Measurements from ENCODE around the gene ATG7.
A peak's percentile ranks its signal among the peaks of the same experiment; 100 is the strongest.

ATG7 gene

DNA sequence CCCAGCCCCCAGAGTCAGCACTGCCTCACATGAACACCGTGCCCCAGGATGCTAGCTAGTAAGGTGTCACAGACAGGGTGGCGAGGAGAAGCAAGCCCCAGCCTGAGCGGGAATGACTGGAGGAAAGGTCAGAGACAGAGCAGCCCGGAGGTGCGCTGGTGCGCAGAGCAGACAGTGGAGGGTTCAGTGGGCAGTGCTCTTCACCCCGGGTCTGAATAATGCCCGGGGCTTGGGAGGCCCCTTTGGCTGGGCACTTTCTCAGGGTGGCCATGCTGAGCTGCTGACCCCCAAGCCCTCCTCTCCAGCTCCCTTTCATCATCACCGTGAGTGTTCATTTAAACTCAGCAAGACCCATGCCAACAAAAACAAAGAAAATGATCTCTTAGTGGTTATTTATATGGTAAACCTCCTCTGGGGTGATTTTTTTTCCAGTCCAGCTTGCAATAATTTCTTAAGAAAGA, 260.8 kb downstream of the ATG7 start (continued):
- TF ChIP-seq, protein P1, sequence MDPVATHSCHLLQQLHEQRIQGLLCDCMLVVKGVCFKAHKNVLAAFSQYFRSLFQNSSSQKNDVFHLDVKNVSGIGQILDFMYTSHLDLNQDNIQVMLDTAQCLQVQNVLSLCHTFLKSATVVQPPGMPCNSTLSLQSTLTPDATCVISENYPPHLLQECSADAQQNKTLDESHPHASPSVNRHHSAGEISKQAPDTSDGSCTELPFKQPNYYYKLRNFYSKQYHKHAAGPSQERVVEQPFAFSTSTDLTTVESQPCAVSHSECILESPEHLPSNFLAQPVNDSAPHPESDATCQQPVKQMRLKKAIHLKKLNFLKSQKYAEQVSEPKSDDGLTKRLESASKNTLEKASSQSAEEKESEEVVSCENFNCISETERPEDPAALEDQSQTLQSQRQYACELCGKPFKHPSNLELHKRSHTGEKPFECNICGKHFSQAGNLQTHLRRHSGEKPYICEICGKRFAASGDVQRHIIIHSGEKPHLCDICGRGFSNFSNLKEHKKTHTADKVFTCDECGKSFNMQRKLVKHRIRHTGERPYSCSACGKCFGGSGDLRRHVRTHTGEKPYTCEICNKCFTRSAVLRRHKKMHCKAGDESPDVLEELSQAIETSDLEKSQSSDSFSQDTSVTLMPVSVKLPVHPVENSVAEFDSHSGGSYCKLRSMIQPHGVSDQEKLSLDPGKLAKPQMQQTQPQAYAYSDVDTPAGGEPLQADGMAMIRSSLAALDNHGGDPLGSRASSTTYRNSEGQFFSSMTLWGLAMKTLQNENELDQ (tag by site-specific recombination; IDR thresholded peaks at IDR 0.05; ENCODE audit: low read depth): no peak
- TF ChIP-seq ZNF549 (tag by site-specific recombination; IDR thresholded peaks at IDR 0.05): no peak
- TF ChIP-seq, protein P2, sequence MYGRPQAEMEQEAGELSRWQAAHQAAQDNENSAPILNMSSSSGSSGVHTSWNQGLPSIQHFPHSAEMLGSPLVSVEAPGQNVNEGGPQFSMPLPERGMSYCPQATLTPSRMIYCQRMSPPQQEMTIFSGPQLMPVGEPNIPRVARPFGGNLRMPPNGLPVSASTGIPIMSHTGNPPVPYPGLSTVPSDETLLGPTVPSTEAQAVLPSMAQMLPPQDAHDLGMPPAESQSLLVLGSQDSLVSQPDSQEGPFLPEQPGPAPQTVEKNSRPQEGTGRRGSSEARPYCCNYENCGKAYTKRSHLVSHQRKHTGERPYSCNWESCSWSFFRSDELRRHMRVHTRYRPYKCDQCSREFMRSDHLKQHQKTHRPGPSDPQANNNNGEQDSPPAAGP (tag by site-specific recombination; IDR thresholded peaks at IDR 0.05): no peak
- no peak for TF ChIP-seq ZNF140 (tag by site-specific recombination; IDR thresholded peaks at IDR 0.05)
- TF ChIP-seq HOXA7 (CRISPR knock-in tag; IDR thresholded peaks at IDR 0.05; ENCODE audit: borderline replicate concordance): no peak
- TF ChIP-seq ZNF626 (tag by site-specific recombination; IDR thresholded peaks at IDR 0.05): no peak
- no peak for TF ChIP-seq ZNF654 (tag by site-specific recombination; IDR thresholded peaks at IDR 0.05; ENCODE audit: low read depth)
- TF ChIP-seq KLF8 (tag by site-specific recombination; IDR thresholded peaks at IDR 0.05): no peak
- TF ChIP-seq ZNF548 (tag by site-specific recombination; IDR thresholded peaks at IDR 0.05): no peak
- TF ChIP-seq ZNF138 (tag by site-specific recombination; IDR thresholded peaks at IDR 0.05; ENCODE audit: borderline replicate concordance): no peak
- no peak for TF ChIP-seq ZNF571 (tag by site-specific recombination; IDR thresholded peaks at IDR 0.05)
- TF ChIP-seq, protein P3, sequence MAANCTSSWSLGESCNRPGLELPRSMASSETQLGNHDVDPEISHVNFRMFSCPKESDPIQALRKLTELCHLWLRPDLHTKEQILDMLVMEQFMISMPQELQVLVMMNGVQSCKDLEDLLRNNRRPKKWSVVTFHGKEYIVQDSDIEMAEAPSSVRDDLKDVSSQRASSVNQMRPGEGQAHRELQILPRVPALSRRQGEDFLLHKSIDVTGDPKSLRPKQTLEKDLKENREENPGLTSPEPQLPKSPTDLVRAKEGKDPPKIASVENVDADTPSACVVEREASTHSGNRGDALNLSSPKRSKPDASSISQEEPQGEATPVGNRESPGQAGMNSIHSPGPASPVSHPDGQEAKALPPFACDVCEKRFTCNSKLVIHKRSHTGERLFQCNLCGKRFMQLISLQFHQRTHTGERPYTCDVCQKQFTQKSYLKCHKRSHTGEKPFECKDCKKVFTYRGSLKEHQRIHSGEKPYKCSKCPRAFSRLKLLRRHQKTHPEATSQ (tag by site-specific recombination; IDR thresholded peaks at IDR 0.05): no peak
- no peak for TF ChIP-seq YY2 (tag by site-specific recombination; IDR thresholded peaks at IDR 0.05)
- TF ChIP-seq, protein P4, sequence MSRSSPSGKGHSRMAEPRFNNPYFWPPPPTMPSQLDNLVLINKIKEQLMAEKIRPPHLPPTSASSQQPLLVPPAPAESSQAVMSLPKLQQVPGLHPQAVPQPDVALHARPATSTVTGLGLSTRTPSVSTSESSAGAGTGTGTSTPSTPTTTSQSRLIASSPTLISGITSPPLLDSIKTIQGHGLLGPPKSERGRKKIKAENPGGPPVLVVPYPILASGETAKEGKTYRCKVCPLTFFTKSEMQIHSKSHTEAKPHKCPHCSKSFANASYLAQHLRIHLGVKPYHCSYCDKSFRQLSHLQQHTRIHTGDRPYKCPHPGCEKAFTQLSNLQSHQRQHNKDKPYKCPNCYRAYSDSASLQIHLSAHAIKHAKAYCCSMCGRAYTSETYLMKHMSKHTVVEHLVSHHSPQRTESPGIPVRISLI (tag by site-specific recombination; IDR thresholded peaks at IDR 0.05): no peak
- 0 out of 2 replicates have a peak, but pooled peaks have one; percentile 51 for TF ChIP-seq ZNF423 (tag by site-specific recombination; IDR thresholded peaks at IDR 0.05)
- no peak for TF ChIP-seq ZNF146 (tag by site-specific recombination; IDR thresholded peaks at IDR 0.05)
- TF ChIP-seq ZNF266 (tag by site-specific recombination; IDR thresholded peaks at IDR 0.05; ENCODE audit: low read depth): no peak
- TF ChIP-seq, protein P5, sequence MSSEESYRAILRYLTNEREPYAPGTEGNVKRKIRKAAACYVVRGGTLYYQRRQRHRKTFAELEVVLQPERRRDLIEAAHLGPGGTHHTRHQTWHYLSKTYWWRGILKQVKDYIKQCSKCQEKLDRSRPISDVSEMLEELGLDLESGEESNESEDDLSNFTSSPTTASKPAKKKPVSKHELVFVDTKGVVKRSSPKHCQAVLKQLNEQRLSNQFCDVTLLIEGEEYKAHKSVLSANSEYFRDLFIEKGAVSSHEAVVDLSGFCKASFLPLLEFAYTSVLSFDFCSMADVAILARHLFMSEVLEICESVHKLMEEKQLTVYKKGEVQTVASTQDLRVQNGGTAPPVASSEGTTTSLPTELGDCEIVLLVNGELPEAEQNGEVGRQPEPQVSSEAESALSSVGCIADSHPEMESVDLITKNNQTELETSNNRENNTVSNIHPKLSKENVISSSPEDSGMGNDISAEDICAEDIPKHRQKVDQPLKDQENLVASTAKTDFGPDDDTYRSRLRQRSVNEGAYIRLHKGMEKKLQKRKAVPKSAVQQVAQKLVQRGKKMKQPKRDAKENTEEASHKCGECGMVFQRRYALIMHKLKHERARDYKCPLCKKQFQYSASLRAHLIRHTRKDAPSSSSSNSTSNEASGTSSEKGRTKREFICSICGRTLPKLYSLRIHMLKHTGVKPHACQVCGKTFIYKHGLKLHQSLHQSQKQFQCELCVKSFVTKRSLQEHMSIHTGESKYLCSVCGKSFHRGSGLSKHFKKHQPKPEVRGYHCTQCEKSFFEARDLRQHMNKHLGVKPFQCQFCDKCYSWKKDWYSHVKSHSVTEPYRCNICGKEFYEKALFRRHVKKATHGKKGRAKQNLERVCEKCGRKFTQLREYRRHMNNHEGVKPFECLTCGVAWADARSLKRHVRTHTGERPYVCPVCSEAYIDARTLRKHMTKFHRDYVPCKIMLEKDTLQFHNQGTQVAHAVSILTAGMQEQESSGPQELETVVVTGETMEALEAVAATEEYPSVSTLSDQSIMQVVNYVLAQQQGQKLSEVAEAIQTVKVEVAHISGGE (tag by site-specific recombination; conservative IDR thresholded peaks at IDR 0.05; ENCODE audit: low read depth): no peak
- 0 out of 2 replicates have a peak, but pooled peaks have one; percentile 28 for TF ChIP-seq ZEB2 (tag by site-specific recombination; IDR thresholded peaks at IDR 0.05)
- no peak for TF ChIP-seq ZNF600 (tag by site-specific recombination; IDR thresholded peaks at IDR 0.05)
- TF ChIP-seq, protein P6, sequence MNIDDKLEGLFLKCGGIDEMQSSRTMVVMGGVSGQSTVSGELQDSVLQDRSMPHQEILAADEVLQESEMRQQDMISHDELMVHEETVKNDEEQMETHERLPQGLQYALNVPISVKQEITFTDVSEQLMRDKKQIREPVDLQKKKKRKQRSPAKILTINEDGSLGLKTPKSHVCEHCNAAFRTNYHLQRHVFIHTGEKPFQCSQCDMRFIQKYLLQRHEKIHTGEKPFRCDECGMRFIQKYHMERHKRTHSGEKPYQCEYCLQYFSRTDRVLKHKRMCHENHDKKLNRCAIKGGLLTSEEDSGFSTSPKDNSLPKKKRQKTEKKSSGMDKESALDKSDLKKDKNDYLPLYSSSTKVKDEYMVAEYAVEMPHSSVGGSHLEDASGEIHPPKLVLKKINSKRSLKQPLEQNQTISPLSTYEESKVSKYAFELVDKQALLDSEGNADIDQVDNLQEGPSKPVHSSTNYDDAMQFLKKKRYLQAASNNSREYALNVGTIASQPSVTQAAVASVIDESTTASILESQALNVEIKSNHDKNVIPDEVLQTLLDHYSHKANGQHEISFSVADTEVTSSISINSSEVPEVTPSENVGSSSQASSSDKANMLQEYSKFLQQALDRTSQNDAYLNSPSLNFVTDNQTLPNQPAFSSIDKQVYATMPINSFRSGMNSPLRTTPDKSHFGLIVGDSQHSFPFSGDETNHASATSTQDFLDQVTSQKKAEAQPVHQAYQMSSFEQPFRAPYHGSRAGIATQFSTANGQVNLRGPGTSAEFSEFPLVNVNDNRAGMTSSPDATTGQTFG (tag by site-specific recombination; IDR thresholded peaks at IDR 0.05; ENCODE audit: borderline replicate concordance): no peak
- TF ChIP-seq KLF9 (tag by site-specific recombination; IDR thresholded peaks at IDR 0.05; ENCODE audit: low read depth): no peak
- TF ChIP-seq ZNF544 (tag by site-specific recombination; IDR thresholded peaks at IDR 0.05): no peak
- no peak for TF ChIP-seq ZNF114 (tag by site-specific recombination; IDR thresholded peaks at IDR 0.05)
- TF ChIP-seq IKZF3 (tag by site-specific recombination; IDR thresholded peaks at IDR 0.05): peak; percentile 55; the same call in 1 of the 2 replicates
- TF ChIP-seq, protein P7, sequence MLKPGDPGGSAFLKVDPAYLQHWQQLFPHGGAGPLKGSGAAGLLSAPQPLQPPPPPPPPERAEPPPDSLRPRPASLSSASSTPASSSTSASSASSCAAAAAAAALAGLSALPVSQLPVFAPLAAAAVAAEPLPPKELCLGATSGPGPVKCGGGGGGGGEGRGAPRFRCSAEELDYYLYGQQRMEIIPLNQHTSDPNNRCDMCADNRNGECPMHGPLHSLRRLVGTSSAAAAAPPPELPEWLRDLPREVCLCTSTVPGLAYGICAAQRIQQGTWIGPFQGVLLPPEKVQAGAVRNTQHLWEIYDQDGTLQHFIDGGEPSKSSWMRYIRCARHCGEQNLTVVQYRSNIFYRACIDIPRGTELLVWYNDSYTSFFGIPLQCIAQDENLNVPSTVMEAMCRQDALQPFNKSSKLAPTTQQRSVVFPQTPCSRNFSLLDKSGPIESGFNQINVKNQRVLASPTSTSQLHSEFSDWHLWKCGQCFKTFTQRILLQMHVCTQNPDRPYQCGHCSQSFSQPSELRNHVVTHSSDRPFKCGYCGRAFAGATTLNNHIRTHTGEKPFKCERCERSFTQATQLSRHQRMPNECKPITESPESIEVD (tag by site-specific recombination; IDR thresholded peaks at IDR 0.05): peak; percentile 87
- no peak for TF ChIP-seq ZFP3 (tag by site-specific recombination; IDR thresholded peaks at IDR 0.05; ENCODE audit: low read depth)
- no peak for TF ChIP-seq ZNF768 (tag by site-specific recombination; IDR thresholded peaks at IDR 0.05)
